Liver (tissue), 9 donors: ENCODE results near the gene TPSB2. TPM values are rescaled to one million over a fixed set of nuclear protein-coding genes. Genes with fewer than 3 reads are reported as not detected.
A peak's percentile ranks its signal among the peaks of the same experiment; 100 is the strongest.

Experiments used
- DNase-seq: peaks from one replicate; pipeline ENCODE4 v3.0.0-alpha.2; 2017; ENCODE audit warnings: low spot score
- H3K27ac ChIP-seq, 2 donors: one replicate each; pipeline ENCODE4 v1.7.0; 2013; ENCODE audit warnings: inconsistent platforms in 2 of 2, low read length in 2 of 2, control low read depth in 1 of 2, low read depth in 1 of 2, mild to moderate bottlenecking in 1 of 2
- H3K27me3 ChIP-seq, 4 donors: one replicate each; pipeline versions ENCODE4 v1.6.1 to v1.7.0; 2013; ENCODE audit warnings: low read length in 3 of 4, inconsistent platforms in 1 of 4, mild to moderate bottlenecking in 1 of 4, moderate library complexity in 1 of 4; ENCODE audit not compliant: control insufficient read depth in 4 of 4, insufficient read depth in 4 of 4
- H3K36me3 ChIP-seq, 4 donors: one replicate each; pipeline versions ENCODE4 v1.6.1 to v1.7.0; 2013; ENCODE audit warnings: low read length in 3 of 4, mild to moderate bottlenecking in 3 of 4, low read depth in 1 of 4, moderate library complexity in 1 of 4; ENCODE audit not compliant: control insufficient read depth in 4 of 4, insufficient read depth in 3 of 4
- H3K4me1 ChIP-seq, 4 donors: one replicate each; pipeline versions ENCODE4 v1.6.1 to v1.7.0; 2013; ENCODE audit warnings: low read length in 3 of 4, mild to moderate bottlenecking in 3 of 4, moderate library complexity in 1 of 4; ENCODE audit not compliant: control insufficient read depth in 4 of 4, insufficient read depth in 4 of 4
- H3K4me3 ChIP-seq, 3 donors: one replicate each; pipeline versions ENCODE4 v1.6.1 to v1.7.0; 2013; ENCODE audit warnings: low read length in 3 of 3, control low read depth in 1 of 3, low read depth in 1 of 3, mild to moderate bottlenecking in 1 of 3
- H3K9ac ChIP-seq, 2 donors: one replicate each; pipeline ENCODE4 v1.7.0; 2013; ENCODE audit warnings: low read length in 2 of 2, mild to moderate bottlenecking in 2 of 2, moderate library complexity in 2 of 2, control low read depth in 1 of 2, low read depth in 1 of 2
- H3K9me3 ChIP-seq, 4 donors: one replicate each; pipeline versions ENCODE4 v1.6.1 to v1.7.0; 2013; ENCODE audit warnings: low read length in 3 of 4; ENCODE audit not compliant: control insufficient read depth in 4 of 4
- CTCF ChIP-seq: fragments of 150-350 bp; IDR thresholded peaks from 2 replicates; pipeline ENCODE4 v1.5.1; 2017; ENCODE audit warnings: improper control_type of control experiment, low read depth, low read length; ENCODE audit not compliant: missing input control
- EGR1 ChIP-seq, 2 donors: IDR thresholded peaks; 2 replicates each; pipeline ENCODE4 v1.6.1; 2016 to 2018; ENCODE audit warnings: antibody characterized with exemption in 2 of 2, low read depth in 2 of 2
- FOXA1 ChIP-seq: IDR thresholded peaks from 2 replicates; pipeline ENCODE4 v1.6.1; 2016; ENCODE audit warnings: antibody characterized with exemption
- FOXA2 ChIP-seq: IDR thresholded peaks from 2 replicates; pipeline ENCODE4 v1.6.1; 2016; ENCODE audit warnings: antibody characterized with exemption
- GABPA ChIP-seq, 2 donors: IDR thresholded peaks in 1 of 2; conservative IDR thresholded peaks in 1 of 2; 2 replicates each; pipeline ENCODE4 v1.6.1; 2016; ENCODE audit warnings: antibody characterized with exemption in 2 of 2, mild to moderate bottlenecking in 1 of 2, moderate library complexity in 1 of 2
- HNF4A ChIP-seq, 2 donors: conservative IDR thresholded peaks; 2 replicates each; pipeline ENCODE4 v1.6.1; 2016; ENCODE audit warnings: antibody characterized with exemption in 2 of 2, mild to moderate bottlenecking in 2 of 2
- HNF4G ChIP-seq: IDR thresholded peaks from 2 replicates; pipeline ENCODE4 v1.6.1; 2016; ENCODE audit warnings: antibody characterized with exemption
- JUND ChIP-seq, 2 donors: IDR thresholded peaks; 2 replicates each; pipeline ENCODE4 v1.6.1; 2016; ENCODE audit warnings: antibody characterized with exemption in 2 of 2
- MAX ChIP-seq: IDR thresholded peaks from 2 replicates; pipeline ENCODE4 v1.6.1; 2016; ENCODE audit warnings: antibody characterized with exemption
- NR2F2 ChIP-seq: IDR thresholded peaks from 2 replicates; pipeline ENCODE4 v1.6.1; 2016; ENCODE audit warnings: antibody characterized with exemption
- RAD21 ChIP-seq, 2 donors: IDR thresholded peaks; 2 replicates each; pipeline ENCODE4 v1.6.1; 2016; ENCODE audit warnings: antibody characterized with exemption in 2 of 2, mild to moderate bottlenecking in 2 of 2
- REST ChIP-seq: IDR thresholded peaks from 2 replicates; pipeline ENCODE4 v1.6.1; 2016; ENCODE audit warnings: antibody characterized with exemption, mild to moderate bottlenecking
- RXRA ChIP-seq, 2 donors: IDR thresholded peaks; 2 replicates each; pipeline ENCODE4 v1.6.1; 2017 to 2018; ENCODE audit warnings: antibody characterized with exemption in 2 of 2, mild to moderate bottlenecking in 1 of 2
- SP1 ChIP-seq: IDR thresholded peaks from 2 replicates; pipeline ENCODE4 v1.6.1; 2018; ENCODE audit warnings: antibody characterized with exemption, mild to moderate bottlenecking
- TAF1 ChIP-seq: conservative IDR thresholded peaks from 2 replicates; pipeline ENCODE4 v1.6.1; 2016; ENCODE audit warnings: antibody characterized with exemption, mild to moderate bottlenecking
- YY1 ChIP-seq: IDR thresholded peaks from 2 replicates; pipeline ENCODE4 v1.6.1; 2016; ENCODE audit warnings: antibody characterized with exemption, mild to moderate bottlenecking
- WGBS: extraction: QIAGEN DNeasy Blood & Tissue Kit; methylation state at CpG from one replicate; pipeline ENCODE4 v1.1.7; 2013; 5-methylcytosine and 5-hydroxymethylcytosine counted together
- polyA plus RNA-seq, 2 donors: library from polyadenylated mRNA; stranded (reverse) in 1 of 2; unstranded in 1 of 2; fragments of 200-250 nt in 1 of 2; fragments of >200 nt in 1 of 2; fragmentation: Nextera tagmentation in 1 of 2; extraction: Ambion mirVana in 1 of 2; gene quantifications; one replicate each; pipeline versions ENCODE4 v1.2.1 to v1.2.3, GENCODE V29; 2013 to 2015
- total RNA-seq, 2 donors: library from RNA; depleted of rRNA; stranded (reverse); fragments of >200 nt; gene quantifications; one replicate each; pipeline ENCODE4 v1.2.3, GENCODE V29; 2014
- TF ChIP-seq, protein P1 (sequence below): IDR thresholded peaks from 2 replicates; pipeline ENCODE4 v1.6.1; 2016; ENCODE audit warnings: antibody characterized with exemption
- TF ChIP-seq, protein P2 (sequence below): IDR thresholded peaks from 2 replicates; pipeline ENCODE4 v1.6.1; 2016; ENCODE audit warnings: antibody characterized with exemption
- donor health status: healthy.
- donor health status: healthy.
- donor health status: healthy.
- donor health status: healthy.
- donor health status: healthy.

The TPSB2 gene
- total and polyA plus RNA-seq, 4 donors, result 0.09 to 12.7 (median 0.45) TPM

DNA sequence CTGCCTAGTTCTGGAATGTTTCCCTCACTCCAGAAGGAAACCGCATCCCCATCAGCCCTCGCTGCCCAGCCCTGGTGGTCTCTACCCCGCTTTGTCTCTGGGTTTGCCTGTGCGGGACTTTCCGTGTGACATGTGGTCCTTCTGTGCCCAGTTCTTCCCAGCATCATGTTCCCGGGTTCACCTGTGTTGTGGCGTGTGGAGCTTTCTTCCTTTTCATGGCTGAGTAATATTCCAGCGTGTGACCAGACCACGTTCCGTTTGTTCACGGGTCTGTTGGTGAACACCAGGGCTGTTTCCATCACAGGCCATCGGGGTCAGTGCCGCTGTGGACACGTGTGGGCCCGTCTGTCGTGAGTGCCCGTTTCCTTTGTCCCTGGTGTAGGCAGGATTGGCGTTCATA is 45.0 kb downstream of the TPSB2 start:
- TF ChIP-seq RXRA (IDR thresholded peaks at IDR 0.05) (peak in 1 of 2 donors; percentile 56), TAF1 (no peak)
- peak overlapping the region in 1 of 3 donors; percentile 2 for H3K4me3 ChIP-seq
- H3K9ac ChIP-seq, result no peak overlapping the region
- H3K27ac ChIP-seq, result peak overlapping the region in 1 of 2 donors; percentile 6
- H3K4me1 ChIP-seq, result peaks cover 25 to 63% (median 40%) of the 10 kb centered on the region in 4 donors
- H3K9me3 ChIP-seq, result no peaks in the 10 kb centered on the region
- peaks cover 0 to 2% (median 0%) of the 10 kb centered on the region in 4 donors for H3K36me3 ChIP-seq
- no peaks in the 10 kb centered on the region for H3K27me3 ChIP-seq
- no peak for DNase-seq
- 75% methylated on average over 18 of the region's 18 CpGs for WGBS

DNA sequence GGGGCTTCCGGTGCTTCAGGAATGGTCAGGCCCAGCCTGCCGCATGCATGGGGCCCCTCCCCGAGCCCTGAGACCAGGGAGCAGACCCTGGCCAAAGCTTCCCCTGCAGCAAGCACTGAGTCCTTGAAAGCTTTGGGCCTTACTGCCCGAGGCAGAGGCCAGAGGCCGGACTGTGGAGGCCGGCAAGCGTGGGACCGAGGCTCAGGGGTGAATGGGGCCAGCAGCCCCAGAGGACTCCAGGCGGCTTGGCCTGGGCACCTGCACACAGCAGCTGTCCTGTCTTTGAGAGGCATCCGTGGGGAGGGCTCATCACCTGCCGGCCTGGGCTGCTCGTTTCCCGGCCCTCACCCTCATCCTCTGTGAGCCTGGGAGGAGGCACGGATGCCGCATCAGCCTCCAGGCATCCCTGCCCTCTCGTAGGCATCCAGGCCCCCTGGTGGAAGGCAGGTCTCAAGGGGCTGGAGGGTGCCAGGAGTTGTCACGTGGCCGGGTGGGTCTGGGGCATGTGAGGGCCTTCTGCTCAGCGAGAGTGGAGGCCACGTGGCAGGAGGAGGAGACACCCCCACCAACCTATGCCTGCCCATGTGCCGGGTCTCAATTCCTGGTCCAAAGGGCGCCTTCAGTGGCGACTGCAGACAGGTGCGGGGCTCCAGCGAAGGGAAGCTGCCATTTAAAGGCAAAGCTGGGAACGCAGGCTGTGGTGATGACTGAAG is 45.7 kb downstream of the TPSB2 start:
- H3K4me1 ChIP-seq, result peaks cover 23 to 57% (median 37%) of the 10 kb centered on the region in 4 donors
- H3K27me3 ChIP-seq, result no peaks in the 10 kb centered on the region
- peak overlapping the region; percentile 6 to 48 for H3K27ac ChIP-seq
- peaks cover 0 to 2% (median 0%) of the 10 kb centered on the region in 4 donors for H3K36me3 ChIP-seq
- TF ChIP-seq, protein P1, sequence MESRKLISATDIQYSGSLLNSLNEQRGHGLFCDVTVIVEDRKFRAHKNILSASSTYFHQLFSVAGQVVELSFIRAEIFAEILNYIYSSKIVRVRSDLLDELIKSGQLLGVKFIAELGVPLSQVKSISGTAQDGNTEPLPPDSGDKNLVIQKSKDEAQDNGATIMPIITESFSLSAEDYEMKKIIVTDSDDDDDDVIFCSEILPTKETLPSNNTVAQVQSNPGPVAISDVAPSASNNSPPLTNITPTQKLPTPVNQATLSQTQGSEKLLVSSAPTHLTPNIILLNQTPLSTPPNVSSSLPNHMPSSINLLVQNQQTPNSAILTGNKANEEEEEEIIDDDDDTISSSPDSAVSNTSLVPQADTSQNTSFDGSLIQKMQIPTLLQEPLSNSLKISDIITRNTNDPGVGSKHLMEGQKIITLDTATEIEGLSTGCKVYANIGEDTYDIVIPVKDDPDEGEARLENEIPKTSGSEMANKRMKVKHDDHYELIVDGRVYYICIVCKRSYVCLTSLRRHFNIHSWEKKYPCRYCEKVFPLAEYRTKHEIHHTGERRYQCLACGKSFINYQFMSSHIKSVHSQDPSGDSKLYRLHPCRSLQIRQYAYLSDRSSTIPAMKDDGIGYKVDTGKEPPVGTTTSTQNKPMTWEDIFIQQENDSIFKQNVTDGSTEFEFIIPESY, result no peak
- TF ChIP-seq FOXA1 (no peak), EGR1 (IDR thresholded peaks at IDR 0.05; ENCODE audit: low read depth in 2 of 2) (no peak), HNF4G (no peak), SP1 (no peak), RXRA (IDR thresholded peaks at IDR 0.05) (peak in 1 of 2 donors; percentile 84), JUND (IDR thresholded peaks at IDR 0.05) (no peak), RAD21 (IDR thresholded peaks at IDR 0.05) (peak in 1 of 2 donors; percentile 31), HNF4A (conservative IDR thresholded peaks at IDR 0.05) (peak; percentile 54 to 91), FOXA2 (no peak), YY1 (peak; percentile 67), GABPA (IDR thresholded peaks at IDR 0.05 in 1 of 2, conservative IDR thresholded peaks at IDR 0.05 in 1 of 2) (no peak), MAX (peak; percentile 51), REST (peak; percentile 61), TAF1 (no peak), NR2F2 (no peak), CTCF (peak; percentile 7)
- TF ChIP-seq, protein P2, sequence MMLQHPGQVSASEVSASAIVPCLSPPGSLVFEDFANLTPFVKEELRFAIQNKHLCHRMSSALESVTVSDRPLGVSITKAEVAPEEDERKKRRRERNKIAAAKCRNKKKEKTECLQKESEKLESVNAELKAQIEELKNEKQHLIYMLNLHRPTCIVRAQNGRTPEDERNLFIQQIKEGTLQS, result no peak
- DNase-seq, result no peak
- no peak overlapping the region for H3K4me3 ChIP-seq
- 54% methylated on average over 26 of the region's 26 CpGs for WGBS
- no peak overlapping the region for H3K9ac ChIP-seq
- H3K9me3 ChIP-seq, result no peaks in the 10 kb centered on the region
